ENCODE results near the gene SULT4A1.
"Not testable (repeated sequence)": the region's sequence is repeated elsewhere in the genome, so short reads cannot be mapped to it uniquely, and the experiment has no call there.

SULT4A1 gene, protein sequence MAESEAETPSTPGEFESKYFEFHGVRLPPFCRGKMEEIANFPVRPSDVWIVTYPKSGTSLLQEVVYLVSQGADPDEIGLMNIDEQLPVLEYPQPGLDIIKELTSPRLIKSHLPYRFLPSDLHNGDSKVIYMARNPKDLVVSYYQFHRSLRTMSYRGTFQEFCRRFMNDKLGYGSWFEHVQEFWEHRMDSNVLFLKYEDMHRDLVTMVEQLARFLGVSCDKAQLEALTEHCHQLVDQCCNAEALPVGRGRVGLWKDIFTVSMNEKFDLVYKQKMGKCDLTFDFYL

DNA sequence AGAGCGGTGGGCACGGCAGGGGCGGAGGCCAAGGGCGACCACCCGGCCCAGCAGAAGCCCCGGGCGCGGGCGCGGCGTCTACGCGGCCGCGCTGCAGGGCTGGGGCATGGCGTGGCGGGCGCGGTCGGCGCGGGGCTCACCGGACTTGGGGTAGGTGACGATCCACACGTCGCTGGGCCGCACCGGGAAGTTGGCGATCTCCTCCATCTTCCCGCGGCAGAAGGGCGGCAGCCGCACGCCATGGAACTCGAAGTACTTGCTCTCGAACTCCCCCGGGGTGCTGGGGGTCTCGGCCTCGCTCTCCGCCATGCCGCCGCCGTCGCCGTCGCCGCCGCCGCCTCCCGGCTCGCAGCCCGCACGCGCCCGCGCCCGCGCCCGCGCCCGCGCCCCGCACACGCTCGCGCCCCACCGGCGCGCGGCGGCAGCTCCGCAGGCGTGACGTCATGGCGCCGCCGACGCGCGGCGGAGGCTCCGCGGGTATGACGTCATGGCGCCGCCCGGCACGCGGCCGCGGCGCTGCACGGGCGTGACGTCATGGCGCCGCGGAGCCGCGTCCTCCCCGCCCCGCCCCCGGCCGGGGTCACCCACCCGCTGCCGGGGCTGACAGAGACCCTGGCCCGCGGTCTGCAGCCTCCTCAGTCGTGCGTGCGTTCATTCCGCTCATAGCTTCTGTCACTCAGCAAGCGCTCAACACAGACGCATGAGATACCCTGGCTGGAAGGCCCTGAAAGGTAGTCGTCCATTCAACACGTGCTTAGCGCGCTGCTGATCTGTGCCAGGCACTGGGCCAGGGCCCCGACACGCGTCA lies at the start of gene SULT4A1:
Gene SULT4A1, minus strand, starts transcription at position 440 of the 808 bp plus-strand sequence. Its CDS starts 131 bp downstream, at position 309.
- H3K27ac ChIP-seq (ENCODE audit: low read length): no peak within 1 kb of the TSS
- H3K36me3 ChIP-seq (ENCODE audit: control insufficient read depth in 2 of 2, insufficient read depth in 2 of 2, low read length in 2 of 2): no peaks in the 10 kb centered on the region
- H3K4me3 ChIP-seq (ENCODE audit: low read length in 2 of 2): peak within 1 kb of the TSS in 1 of 2 donors; percentile 47
- H3K9ac ChIP-seq (ENCODE audit: low read length in 2 of 2): no peak within 1 kb of the TSS
- H3K4me1 ChIP-seq (ENCODE audit: control insufficient read depth, insufficient read depth, low read length): no peaks in the 10 kb centered on the region
- peaks cover 38 to 40% of the 10 kb centered on the region in 2 donors for H3K27me3 ChIP-seq (ENCODE audit: control insufficient read depth in 1 of 2, insufficient read depth in 2 of 2, low read length in 2 of 2)
- no peaks in the 10 kb centered on the region for H3K9me3 ChIP-seq (ENCODE audit: control insufficient read depth in 2 of 2, low read length in 2 of 2)

DNA sequence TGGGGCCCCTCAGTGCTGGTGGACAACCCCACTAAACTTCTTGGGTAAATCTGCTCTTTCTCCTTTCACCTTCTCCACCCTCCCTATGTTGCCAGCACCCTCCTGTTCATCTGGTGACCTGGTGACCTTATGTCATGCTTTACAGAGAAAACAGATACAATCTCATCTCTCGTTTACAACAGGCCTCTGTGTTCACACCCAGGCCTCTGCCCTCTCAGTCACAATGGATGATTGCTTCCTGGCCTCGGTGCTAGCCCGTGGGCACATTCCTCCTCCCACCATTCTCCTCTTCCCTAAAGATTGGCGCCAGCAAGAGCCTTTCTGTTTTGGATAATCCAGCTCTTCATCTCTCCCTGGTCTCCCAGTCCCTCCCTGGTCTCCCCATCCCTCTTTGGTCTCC lies 49.0 kb upstream of the SULT4A1 start:
- Histone ChIP-seq H3K4me1 (ENCODE audit: control insufficient read depth, insufficient read depth, low read length) (no peaks in the 10 kb centered on the region), H3K36me3 (ENCODE audit: control insufficient read depth in 2 of 2, insufficient read depth in 2 of 2, low read length in 2 of 2) (no peaks in the 10 kb centered on the region), H3K27me3 (ENCODE audit: control insufficient read depth in 1 of 2, insufficient read depth in 2 of 2, low read length in 2 of 2) (peaks cover 0 to 3% of the 10 kb centered on the region in 2 donors), H3K9me3 (ENCODE audit: control insufficient read depth in 2 of 2, low read length in 2 of 2) (peaks cover 2 to 3% of the 10 kb centered on the region in 2 donors), H3K9ac (ENCODE audit: low read length in 2 of 2) (no peak overlapping the region), H3K4me3 (ENCODE audit: low read length in 2 of 2) (no peak overlapping the region), H3K27ac (ENCODE audit: low read length) (no peak overlapping the region)

DNA sequence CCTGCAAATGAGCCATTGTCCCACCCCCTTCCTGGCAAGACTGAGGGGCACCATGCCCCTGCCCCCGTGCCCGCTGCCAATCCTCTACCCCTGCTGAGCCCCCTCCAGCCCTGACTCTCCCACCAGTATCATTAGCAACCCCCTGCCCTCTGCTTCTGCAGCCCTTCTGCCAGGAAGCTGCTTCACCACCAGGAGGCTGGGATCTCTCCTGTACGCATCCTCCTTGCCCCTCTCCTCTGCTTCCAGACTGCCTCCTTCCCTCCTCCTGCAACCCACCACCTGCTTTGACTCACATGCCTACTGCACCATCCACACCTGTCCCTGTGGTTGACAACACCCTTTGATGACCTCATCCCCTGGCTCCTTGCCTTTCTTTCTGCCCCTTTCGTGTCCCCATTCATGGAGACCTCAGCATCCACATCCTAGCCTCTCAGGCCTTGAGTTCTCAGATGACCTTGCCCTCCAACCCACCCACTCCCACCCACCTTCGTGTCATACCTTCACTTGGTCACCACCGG lies 47.9 kb upstream of the SULT4A1 start:
- peaks cover under 1 to 3% of the 10 kb centered on the region in 2 donors for H3K27me3 ChIP-seq (ENCODE audit: control insufficient read depth in 1 of 2, insufficient read depth in 2 of 2, low read length in 2 of 2)
- H3K9ac ChIP-seq (ENCODE audit: low read length in 2 of 2): no peak overlapping the region
- no peak overlapping the region for H3K27ac ChIP-seq (ENCODE audit: low read length)
- H3K36me3 ChIP-seq (ENCODE audit: control insufficient read depth in 2 of 2, insufficient read depth in 2 of 2, low read length in 2 of 2): no peaks in the 10 kb centered on the region
- H3K4me1 ChIP-seq (ENCODE audit: control insufficient read depth, insufficient read depth, low read length): no peaks in the 10 kb centered on the region
- H3K9me3 ChIP-seq (ENCODE audit: control insufficient read depth in 2 of 2, low read length in 2 of 2): peaks cover 0 to 2% of the 10 kb centered on the region in 2 donors
- H3K4me3 ChIP-seq (ENCODE audit: low read length in 2 of 2): no peak overlapping the region

DNA sequence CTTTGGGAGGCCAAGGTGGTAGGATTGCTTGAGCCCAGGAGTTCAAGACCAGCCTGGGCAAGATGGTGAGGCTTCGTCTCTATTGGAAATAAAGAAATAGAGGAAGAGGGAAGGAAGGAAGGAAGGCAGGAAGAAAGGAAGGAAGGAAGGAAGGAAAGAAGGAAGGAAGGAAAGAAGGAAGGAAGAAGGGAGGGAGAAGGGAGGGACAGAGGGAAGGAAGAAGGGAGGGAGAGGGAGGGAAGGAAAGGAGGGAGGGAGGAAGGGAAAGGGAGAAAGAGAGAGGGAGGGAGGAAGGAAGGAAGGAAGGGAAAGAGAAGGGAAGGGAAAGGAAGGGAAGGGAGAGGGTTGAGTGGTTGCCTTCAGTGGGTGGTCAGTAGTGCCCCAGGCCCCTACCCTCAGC lies 47.4 kb upstream of the SULT4A1 start:
- Histone ChIP-seq H3K27me3 (ENCODE audit: control insufficient read depth in 1 of 2, insufficient read depth in 2 of 2, low read length in 2 of 2) (peaks cover 4 to 6% of the 10 kb centered on the region in 2 donors), H3K4me1 (ENCODE audit: control insufficient read depth, insufficient read depth, low read length) (no peaks in the 10 kb centered on the region), H3K9me3 (ENCODE audit: control insufficient read depth in 2 of 2, low read length in 2 of 2) (peaks cover 0 to 2% of the 10 kb centered on the region in 2 donors), H3K4me3 (ENCODE audit: low read length in 2 of 2) (no peak overlapping the region), H3K36me3 (ENCODE audit: control insufficient read depth in 2 of 2, insufficient read depth in 2 of 2, low read length in 2 of 2) (no peaks in the 10 kb centered on the region), H3K9ac (ENCODE audit: low read length in 2 of 2) (no peak overlapping the region), H3K27ac (ENCODE audit: low read length) (no peak overlapping the region)

DNA sequence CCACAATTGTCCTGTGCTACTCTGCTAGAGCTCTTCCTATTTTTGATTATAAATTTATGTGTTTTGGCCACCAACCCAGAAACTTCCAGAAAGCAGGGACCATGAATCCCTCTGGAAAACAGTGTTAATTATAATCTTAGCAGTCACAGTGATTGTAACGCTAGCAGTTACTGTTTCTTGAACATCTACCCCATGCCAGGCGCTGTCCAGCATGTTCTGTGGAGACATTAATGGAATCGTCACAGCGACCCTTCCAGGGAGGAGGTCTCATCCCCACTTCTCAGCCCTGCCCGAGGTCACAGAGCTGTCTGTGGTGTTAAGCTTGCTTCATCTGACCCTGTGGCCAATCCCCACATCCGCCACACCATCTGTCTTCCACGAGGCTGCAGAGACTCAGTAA lies 43.4 kb upstream of the SULT4A1 start:
- Histone ChIP-seq H3K27me3 (ENCODE audit: control insufficient read depth in 1 of 2, insufficient read depth in 2 of 2, low read length in 2 of 2) (peaks cover 4 to 8% of the 10 kb centered on the region in 2 donors), H3K9ac (ENCODE audit: low read length in 2 of 2) (no peak overlapping the region), H3K4me3 (ENCODE audit: low read length in 2 of 2) (no peak overlapping the region), H3K36me3 (ENCODE audit: control insufficient read depth in 2 of 2, insufficient read depth in 2 of 2, low read length in 2 of 2) (no peaks in the 10 kb centered on the region), H3K4me1 (ENCODE audit: control insufficient read depth, insufficient read depth, low read length) (no peaks in the 10 kb centered on the region), H3K9me3 (ENCODE audit: control insufficient read depth in 2 of 2, low read length in 2 of 2) (no peaks in the 10 kb centered on the region), H3K27ac (ENCODE audit: low read length) (no peak overlapping the region)

DNA sequence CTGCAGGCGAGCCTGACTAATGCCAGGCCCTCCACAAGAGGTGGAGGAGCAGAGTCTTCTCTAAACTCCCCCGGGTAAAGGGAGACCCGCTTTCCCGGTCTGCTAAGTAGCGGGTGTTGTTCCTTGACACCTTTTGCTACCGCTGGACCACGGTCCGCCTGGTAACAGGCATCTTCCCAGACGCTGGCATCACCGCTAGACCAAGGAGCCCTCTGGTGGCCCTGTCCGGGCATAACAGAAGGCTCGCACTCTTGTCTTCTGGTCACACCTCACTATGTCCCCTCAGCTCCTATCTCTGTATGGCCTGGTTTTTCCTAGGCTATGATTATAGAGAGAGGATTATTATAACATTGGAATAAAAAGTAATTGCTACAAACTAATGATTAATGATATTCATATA lies 42.1 kb upstream of the SULT4A1 start:
- not testable (repeated sequence) for H3K27ac ChIP-seq (ENCODE audit: low read length); H3K36me3 ChIP-seq (ENCODE audit: control insufficient read depth in 2 of 2, insufficient read depth in 2 of 2, low read length in 2 of 2); H3K27me3 ChIP-seq (ENCODE audit: control insufficient read depth in 1 of 2, insufficient read depth in 2 of 2, low read length in 2 of 2); H3K9me3 ChIP-seq (ENCODE audit: control insufficient read depth in 2 of 2, low read length in 2 of 2); H3K4me1 ChIP-seq (ENCODE audit: control insufficient read depth, insufficient read depth, low read length); H3K9ac ChIP-seq (ENCODE audit: low read length in 2 of 2); H3K4me3 ChIP-seq (ENCODE audit: low read length in 2 of 2)

DNA sequence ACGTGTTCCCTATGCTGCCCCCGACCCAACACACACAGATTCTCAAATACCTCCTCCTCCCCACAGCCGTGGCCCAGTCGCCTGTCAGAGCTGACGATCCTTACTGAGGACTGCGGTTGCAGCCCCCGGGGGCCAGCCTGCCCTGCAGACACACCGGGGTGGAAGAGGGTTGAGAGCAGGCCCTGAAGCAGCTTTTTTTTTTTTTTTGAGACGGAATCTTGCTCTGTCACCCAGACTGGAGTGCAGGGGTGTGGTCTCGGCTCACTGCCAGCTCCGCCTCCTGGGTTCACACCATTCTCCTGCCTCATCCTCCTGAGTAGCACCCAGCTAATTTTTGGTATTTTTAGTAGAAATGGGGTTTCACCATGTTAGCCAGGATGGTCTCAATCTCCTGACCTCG lies 40.7 kb upstream of the SULT4A1 start:
- H3K27me3 ChIP-seq (ENCODE audit: control insufficient read depth in 1 of 2, insufficient read depth in 2 of 2, low read length in 2 of 2); H3K4me1 ChIP-seq (ENCODE audit: control insufficient read depth, insufficient read depth, low read length); H3K27ac ChIP-seq (ENCODE audit: low read length); H3K9ac ChIP-seq (ENCODE audit: low read length in 2 of 2); H3K9me3 ChIP-seq (ENCODE audit: control insufficient read depth in 2 of 2, low read length in 2 of 2); H3K36me3 ChIP-seq (ENCODE audit: control insufficient read depth in 2 of 2, insufficient read depth in 2 of 2, low read length in 2 of 2); H3K4me3 ChIP-seq (ENCODE audit: low read length in 2 of 2): not testable (repeated sequence)

DNA sequence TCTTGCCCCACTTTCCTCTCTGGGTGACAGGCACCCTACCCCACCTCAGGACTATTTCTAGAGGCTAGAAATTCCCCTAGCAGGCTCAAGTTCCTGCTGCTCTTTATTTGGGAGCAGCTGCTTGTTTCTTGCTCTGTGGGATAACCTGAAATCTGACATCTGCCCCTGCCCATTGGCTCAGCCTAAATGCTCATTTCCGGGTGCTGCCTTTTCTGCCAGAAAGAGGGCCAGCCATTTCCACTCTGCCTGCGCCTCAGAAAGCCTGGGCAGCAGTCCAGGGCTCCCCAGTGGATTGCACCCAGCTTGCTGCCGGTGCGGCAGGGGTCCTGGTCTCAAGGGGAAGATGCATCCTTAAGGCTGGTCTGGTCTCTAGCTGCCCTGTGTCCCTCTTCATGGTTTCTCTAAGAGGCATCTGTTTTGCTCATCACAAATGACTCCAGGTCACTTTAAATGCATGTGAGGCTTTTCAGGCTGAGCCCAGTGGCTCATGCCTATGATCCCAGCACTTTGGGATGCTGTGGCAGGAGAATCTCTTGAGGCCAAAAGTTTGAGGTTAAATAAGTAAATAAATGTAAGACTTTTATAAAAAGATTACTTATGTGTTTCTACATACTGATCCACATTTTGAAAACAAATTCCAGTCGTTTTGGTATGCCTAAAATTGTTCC lies 39.8 kb upstream of the SULT4A1 start:
- no peaks in the 10 kb centered on the region for H3K9me3 ChIP-seq (ENCODE audit: control insufficient read depth in 2 of 2, low read length in 2 of 2)
- H3K4me3 ChIP-seq (ENCODE audit: low read length in 2 of 2): no peak overlapping the region
- no peak overlapping the region for H3K27ac ChIP-seq (ENCODE audit: low read length)
- no peak overlapping the region for H3K9ac ChIP-seq (ENCODE audit: low read length in 2 of 2)
- H3K36me3 ChIP-seq (ENCODE audit: control insufficient read depth in 2 of 2, insufficient read depth in 2 of 2, low read length in 2 of 2): no peaks in the 10 kb centered on the region
- H3K4me1 ChIP-seq (ENCODE audit: control insufficient read depth, insufficient read depth, low read length): no peaks in the 10 kb centered on the region
- H3K27me3 ChIP-seq (ENCODE audit: control insufficient read depth in 1 of 2, insufficient read depth in 2 of 2, low read length in 2 of 2): peaks cover 4% of the 10 kb centered on the region in 2 donors

DNA sequence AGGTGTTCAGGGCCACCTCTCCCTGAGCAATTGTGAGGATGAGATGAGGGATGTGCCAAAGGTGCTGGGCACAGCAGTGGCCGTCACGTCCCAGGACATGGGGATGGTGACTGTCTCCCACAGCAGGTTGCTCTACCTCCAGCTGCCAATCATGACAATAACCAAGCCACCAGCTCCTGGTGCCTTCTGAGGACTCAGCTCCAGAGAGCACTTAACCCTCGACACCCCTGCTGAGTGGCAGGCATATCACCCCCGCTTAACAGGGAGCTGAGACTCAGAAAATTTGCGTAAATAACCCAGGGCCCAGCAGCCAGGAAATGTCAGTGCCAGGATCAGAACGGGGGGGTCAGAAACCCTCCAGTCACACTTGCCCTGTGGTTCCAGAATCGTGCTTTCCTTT lies 37.9 kb upstream of the SULT4A1 start:
- Histone ChIP-seq H3K27ac (ENCODE audit: low read length) (no peak overlapping the region), H3K9me3 (ENCODE audit: control insufficient read depth in 2 of 2, low read length in 2 of 2) (no peaks in the 10 kb centered on the region), H3K36me3 (ENCODE audit: control insufficient read depth in 2 of 2, insufficient read depth in 2 of 2, low read length in 2 of 2) (no peaks in the 10 kb centered on the region), H3K27me3 (ENCODE audit: control insufficient read depth in 1 of 2, insufficient read depth in 2 of 2, low read length in 2 of 2) (peaks cover 4 to 5% of the 10 kb centered on the region in 2 donors), H3K4me1 (ENCODE audit: control insufficient read depth, insufficient read depth, low read length) (no peaks in the 10 kb centered on the region), H3K9ac (ENCODE audit: low read length in 2 of 2) (no peak overlapping the region), H3K4me3 (ENCODE audit: low read length in 2 of 2) (no peak overlapping the region)

DNA sequence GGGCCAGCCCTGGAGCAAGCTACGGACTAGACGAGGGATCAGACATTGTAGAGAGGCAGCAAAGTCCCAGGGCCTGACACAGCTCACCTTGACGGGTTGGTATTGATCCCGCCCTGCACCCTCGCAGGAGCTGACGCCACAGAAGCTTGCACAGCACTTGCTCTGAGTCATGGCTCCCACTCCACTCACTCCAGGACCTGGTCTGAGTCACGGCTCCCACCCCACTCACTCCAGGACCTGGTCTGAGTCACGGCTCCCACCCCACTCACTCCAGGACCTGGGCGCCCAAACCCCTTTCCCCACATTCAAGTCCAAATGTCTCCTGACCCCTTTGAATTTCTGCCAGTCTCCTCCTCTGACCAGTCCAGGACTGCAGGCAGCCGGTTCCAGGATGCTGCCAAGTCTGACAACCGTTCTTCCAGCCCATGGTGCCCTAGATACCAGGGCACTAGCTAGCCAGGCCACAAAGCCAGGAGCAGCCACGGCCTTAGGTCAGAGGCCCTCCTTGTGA lies 35.5 kb upstream of the SULT4A1 start:
- Histone ChIP-seq H3K9ac (ENCODE audit: low read length in 2 of 2) (no peak overlapping the region), H3K4me3 (ENCODE audit: low read length in 2 of 2) (no peak overlapping the region), H3K9me3 (ENCODE audit: control insufficient read depth in 2 of 2, low read length in 2 of 2) (no peaks in the 10 kb centered on the region), H3K27me3 (ENCODE audit: control insufficient read depth in 1 of 2, insufficient read depth in 2 of 2, low read length in 2 of 2) (peaks cover 5 to 6% of the 10 kb centered on the region in 2 donors), H3K4me1 (ENCODE audit: control insufficient read depth, insufficient read depth, low read length) (no peaks in the 10 kb centered on the region), H3K36me3 (ENCODE audit: control insufficient read depth in 2 of 2, insufficient read depth in 2 of 2, low read length in 2 of 2) (no peaks in the 10 kb centered on the region), H3K27ac (ENCODE audit: low read length) (no peak overlapping the region)
